H1 (cell line): Measurements from ENCODE around the gene ANK3. TPM values are rescaled to one million over a fixed set of nuclear protein-coding genes. Genes with fewer than 3 reads are reported as not detected.

Experiments
- CTCF ChIA-PET: fragments of 300-600 bp; sonication (Branson Sonifier 250); formaldehyde crosslinking; loops from one replicate; lab custom pipeline; 2021; ENCODE audit not compliant: partially characterized antibody; lab: Charles Lee
- POLR2A ChIA-PET: fragments of 300-600 bp; sonication (Branson Sonifier 250); formaldehyde crosslinking; loops from one replicate; lab custom pipeline; 2021; ENCODE audit warnings: inconsistent platforms; ENCODE audit not compliant: partially characterized antibody; lab: Charles Lee
- DNase-seq, 2 experiments: peaks; one replicate each; pipeline versions ENCODE4 v3.0.0 to v3.0.0-alpha.2; 2010 to 2022; ENCODE audit warnings: low spot score in 2 of 2, low read depth in 1 of 2, mixed read lengths in 1 of 2
- FAIRE-seq: peaks from 2 replicates; lab custom pipeline; 2011; peaks lifted over from hg19 to GRCh38; lab: Jason Lieb, UNC
- H2AFZ ChIP-seq: 2 replicates; pipeline ENCODE4 v1.8.1; 2012; ENCODE audit warnings: low read length, inconsistent platforms
- H2AK5ac ChIP-seq: 2 replicates; pipeline ENCODE4 v1.6.1; 2013; ENCODE audit warnings: low read depth, low read length
- H2BK120ac ChIP-seq: replicated peaks from 2 replicates; pipeline ENCODE3; 2013; ENCODE audit warnings: low read depth, low read length, inconsistent platforms
- H2BK12ac ChIP-seq: 2 replicates; pipeline ENCODE4 v1.6.1; 2013; ENCODE audit warnings: low read depth, low read length
- H2BK15ac ChIP-seq: 2 replicates; pipeline ENCODE4 v1.6.1; 2013; ENCODE audit warnings: low read length
- H2BK20ac ChIP-seq: 2 replicates; pipeline ENCODE4 v1.6.1; 2013; ENCODE audit warnings: low read length
- H2BK5ac ChIP-seq: 2 replicates; pipeline ENCODE4 v1.6.1; 2013; ENCODE audit warnings: low read depth, low read length
- H3K14ac ChIP-seq: 2 replicates; pipeline ENCODE4 v1.6.1; 2013; ENCODE audit warnings: inconsistent platforms; ENCODE audit not compliant: insufficient read length
- H3K18ac ChIP-seq: 2 replicates; pipeline ENCODE4 v1.6.1; 2013; ENCODE audit warnings: low read length; ENCODE audit errors: extremely low read depth
- H3K23ac ChIP-seq: 2 replicates; pipeline ENCODE4 v1.6.1; 2013; ENCODE audit warnings: inconsistent platforms; ENCODE audit not compliant: insufficient read length
- H3K23me2 ChIP-seq: 2 replicates; pipeline ENCODE4 v1.6.1; 2013; ENCODE audit warnings: low read depth, low read length
- H3K27ac ChIP-seq: 2 replicates; pipeline ENCODE4 v1.6.1; 2011; ENCODE audit warnings: low read depth, low read length, inconsistent platforms
- H3K27me3 ChIP-seq, 4 experiments: replicated peaks in 1 of 4; 1 replicate in 1 of 4; 2 replicates in 3 of 4; pipeline versions ENCODE4 v1.6.1 to v1.8.1; 2011 to 2013; ENCODE audit warnings: low read length in 3 of 4, mild to moderate bottlenecking in 3 of 4, inconsistent platforms in 2 of 4, mixed read lengths in 2 of 4, moderate library complexity in 1 of 4; ENCODE audit not compliant: control insufficient read depth in 3 of 4, insufficient read depth in 3 of 4; ENCODE audit errors: extremely low read depth in 1 of 4
- H3K36me3 ChIP-seq, 4 experiments: 2 replicates each; pipeline versions ENCODE4 v1.6.1 to v1.8.1; 2011 to 2013; ENCODE audit warnings: mild to moderate bottlenecking in 4 of 4, low read length in 3 of 4, moderate library complexity in 2 of 4, control low read depth in 1 of 4, inconsistent platforms in 1 of 4; ENCODE audit not compliant: insufficient read depth in 4 of 4, control insufficient read depth in 2 of 4
- H3K4ac ChIP-seq: replicated peaks from 2 replicates; pipeline ENCODE3; 2013; ENCODE audit warnings: low read length, low read depth, mixed read lengths, inconsistent platforms; ENCODE audit not compliant: insufficient read length
- H3K4me1 ChIP-seq, 4 experiments: replicated peaks in 1 of 4; 1 replicate in 1 of 4; 2 replicates in 3 of 4; pipeline versions ENCODE4 v1.6.1 to v1.8.1; 2011 to 2013; ENCODE audit warnings: low read length in 3 of 4, inconsistent platforms in 2 of 4, mixed read lengths in 1 of 4; ENCODE audit not compliant: insufficient read depth in 4 of 4, control insufficient read depth in 3 of 4
- H3K4me2 ChIP-seq, 2 experiments: 2 replicates each; pipeline versions ENCODE4 v1.6.1 to v1.8.1; 2011 to 2013; ENCODE audit warnings: low read depth in 2 of 2, low read length in 2 of 2, control low read depth in 1 of 2, inconsistent platforms in 1 of 2, mild to moderate bottlenecking in 1 of 2; ENCODE audit not compliant: insufficient read depth in 1 of 2
- H3K4me3 ChIP-seq, 4 experiments: fragments of 200-600, 300-600 bp in 1 of 4; sonication (generic), shearing (Covaris generic), sonication (Bioruptor Twin) in 1 of 4; 2 replicates each; pipeline versions ENCODE4 v1.5.1 to v1.8.1; 2011 to 2016; ENCODE audit warnings: low read length in 4 of 4, low read depth in 3 of 4, control low read depth in 2 of 4, inconsistent platforms in 2 of 4, mild to moderate bottlenecking in 2 of 4, mixed read lengths in 1 of 4, moderate library complexity in 1 of 4; ENCODE audit not compliant: insufficient read depth in 2 of 4; ENCODE audit errors: extremely low read depth in 1 of 4
- H3K56ac ChIP-seq: replicated peaks from 2 replicates; pipeline ENCODE3; 2013; ENCODE audit warnings: low read depth, mild to moderate bottlenecking, mixed read lengths, low read length, inconsistent platforms; ENCODE audit not compliant: insufficient read length
- H3K79me1 ChIP-seq: 2 replicates; pipeline ENCODE4 v1.6.1; 2013; ENCODE audit warnings: low read depth, low read length, control low read depth
- H3K79me2 ChIP-seq, 2 experiments: 2 replicates each; pipeline versions ENCODE4 v1.6.1 to v1.8.1; 2012 to 2013; ENCODE audit warnings: low read length in 2 of 2, mild to moderate bottlenecking in 2 of 2, inconsistent platforms in 1 of 2; ENCODE audit not compliant: insufficient read depth in 2 of 2, control insufficient read depth in 1 of 2
- H3K9ac ChIP-seq, 4 experiments: replicated peaks in 1 of 4; 1 replicate in 1 of 4; 2 replicates in 3 of 4; pipeline versions ENCODE4 v1.6.1 to v1.8.1; 2011 to 2013; ENCODE audit warnings: low read depth in 3 of 4, low read length in 3 of 4, control low read depth in 2 of 4, mild to moderate bottlenecking in 2 of 4, moderate library complexity in 2 of 4, inconsistent platforms in 1 of 4; ENCODE audit errors: extremely low read depth in 1 of 4
- H3K9me3 ChIP-seq, 2 experiments: 2 replicates each; pipeline versions ENCODE4 v1.6.1 to v1.8.1; 2012 to 2013; ENCODE audit warnings: mild to moderate bottlenecking in 2 of 2, moderate library complexity in 2 of 2, control low read depth in 1 of 2, inconsistent platforms in 1 of 2, low read depth in 1 of 2, low read length in 1 of 2, mixed read lengths in 1 of 2; ENCODE audit not compliant: insufficient read depth in 2 of 2
- H4K20me1 ChIP-seq, 2 experiments: replicated peaks in 1 of 2; 2 replicates each; pipeline versions ENCODE3 to v1.8.1; 2011 to 2013; ENCODE audit warnings: inconsistent platforms in 2 of 2, low read length in 2 of 2, mild to moderate bottlenecking in 1 of 2; ENCODE audit not compliant: insufficient read depth in 2 of 2, control insufficient read depth in 1 of 2
- H4K5ac ChIP-seq: 2 replicates; pipeline ENCODE4 v1.6.1; 2013; ENCODE audit warnings: low read length, low read depth, mixed read lengths, inconsistent platforms; ENCODE audit not compliant: insufficient read length
- H4K8ac ChIP-seq: 2 replicates; pipeline ENCODE4 v1.8.0; 2013; ENCODE audit warnings: mild to moderate bottlenecking, moderate library complexity, low read length, inconsistent platforms; ENCODE audit not compliant: insufficient read depth; ENCODE audit errors: extremely low read depth
- H4K91ac ChIP-seq: replicated peaks from 2 replicates; pipeline ENCODE3; 2013; ENCODE audit warnings: low read length, mixed read lengths, inconsistent platforms; ENCODE audit not compliant: insufficient read length
- SRF ChIP-seq: IDR thresholded peaks from 2 replicates; pipeline ENCODE4 v1.6.1; 2011; ENCODE audit warnings: mild to moderate bottlenecking, low read depth, low read length, moderate library complexity
- WGBS, 2 experiments: shearing (Covaris generic) in 1 of 2; methylation state at CpG; one replicate each; pipeline versions ENCODE4 v1.1.6 to v1.1.7; 2013 to 2015; ENCODE audit warnings: low lambda C conversion rate in 2 of 2, mixed read lengths in 2 of 2, inconsistent platforms in 1 of 2, low coverage in 1 of 2, missing lambda C conversion rate in 1 of 2; ENCODE audit not compliant: insufficient replicate concordance in 2 of 2, insufficient coverage in 1 of 2, insufficient read length in 1 of 2; ENCODE audit errors: extremely low coverage in 1 of 2, missing lambda C conversion rate in 1 of 2; 5-methylcytosine and 5-hydroxymethylcytosine counted together
- polyA plus RNA-seq, 7 experiments: library from polyadenylated mRNA; depleted of rRNA in 3 of 7; stranded (reverse) in 5 of 7; unstranded in 2 of 7; fragments of >200 nt in 5 of 7; fragments of 200-250 nt in 2 of 7; gene quantifications; 1 replicate in 5 of 7; 2 replicates in 1 of 7; 4 replicates in 1 of 7; pipeline versions ENCODE4 v1.2.1 to v1.2.3, GENCODE V29; 2011 to 2013; ENCODE audit warnings: missing spikeins in 2 of 7, mixed read lengths in 2 of 7
- total RNA-seq: library from RNA; stranded (reverse); fragmentation: NEBNext Ultra II Directional; extraction: Animal tissue kit (Norgen Biotek cat#: 25700); gene quantifications from 2 replicates; pipeline ENCODE4 v1.2.1, GENCODE V29; 2021

The ANK3 gene
- total and polyA plus RNA-seq, 2 of the 8 experiments (the other 6 are each of a cell fraction or from before 2014, with no cell fraction given) = 18.1 to 67.9 TPM

DNA sequence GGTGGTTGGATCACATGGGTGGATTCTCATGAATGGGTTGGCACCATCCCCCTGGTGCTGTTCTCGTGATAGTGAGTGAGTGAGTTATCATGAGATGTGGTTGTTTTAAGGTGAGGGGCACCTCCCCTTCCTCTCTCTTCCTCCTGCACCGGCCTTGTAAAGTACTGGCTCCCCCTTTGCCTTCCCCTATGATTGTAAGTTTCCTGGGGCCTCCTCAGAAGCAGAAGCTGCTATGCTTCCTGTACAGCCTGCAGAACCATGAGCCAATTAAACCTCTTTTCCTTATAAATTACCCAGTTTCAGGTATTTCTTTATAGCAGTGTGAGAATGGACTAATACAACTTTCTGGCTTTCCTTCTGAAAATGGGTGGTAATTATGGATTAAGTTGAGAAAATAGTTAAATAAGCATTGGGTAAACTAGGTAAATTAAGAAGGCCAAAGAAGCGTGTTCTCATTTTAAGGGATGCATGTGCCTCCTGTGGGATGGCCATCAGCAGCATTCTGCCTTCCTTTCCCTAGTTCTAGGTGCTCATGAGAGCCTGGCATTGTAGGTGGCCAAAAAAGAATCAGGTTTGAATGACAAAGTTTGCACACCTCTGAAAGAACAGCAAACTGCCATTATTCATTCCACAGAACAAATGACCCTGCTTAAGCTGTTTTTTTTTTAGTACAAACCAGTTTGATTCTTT lies 242.0 kb downstream of the ANK3 start:
- Histone ChIP-seq H2BK12ac (no peak overlapping the region), H2BK20ac (no peak overlapping the region), H2AFZ (no peak overlapping the region), H3K18ac (no peak overlapping the region), H2AK5ac (no peak overlapping the region), H3K9me3 (0 out of 4 replicates have a peak, but pooled peaks cover 0 to 2% of the 10 kb centered on the region in 2 experiments), H3K27ac (no peak overlapping the region), H4K91ac (no peak overlapping the region), H3K4ac (no peak overlapping the region), H3K23ac (no peak overlapping the region), H3K79me1 (no peaks in the 10 kb centered on the region), H3K4me1 (no peaks in the 10 kb centered on the region), H4K20me1 (no peaks in the 10 kb centered on the region), H4K8ac (no peak overlapping the region), H3K27me3 (no peaks in the 10 kb centered on the region), H2BK15ac (no peak overlapping the region), H3K4me3 (no peak overlapping the region), H2BK5ac (no peak overlapping the region), H3K14ac (no peak overlapping the region), H3K23me2 (no peaks in the 10 kb centered on the region), H3K9ac (no peak overlapping the region), H3K79me2 (no peaks in the 10 kb centered on the region), H3K4me2 (no peak overlapping the region), H3K56ac (no peak overlapping the region), H3K36me3 (no peaks in the 10 kb centered on the region), H4K5ac (no peak overlapping the region), H2BK120ac (no peak overlapping the region)
- no peak for FAIRE-seq
- no peak for TF ChIP-seq SRF
- DNase-seq = no peak
- WGBS, 2 experiments = 78% methylated on average over 2 of the region's 3 CpGs; no CpG with 5 or more reads in 1 of the 2 experiments
- ChIA-PET POLR2A (no interaction called here), CTCF (interaction anchor here (0.7 to 1.5 kb wide), 2 partner anchors 42 to 45 kb away, joined by 3 to 4 read pairs; no protein-coding TSS in a partner anchor)
